GM12801 (cell line): ENCODE results near the gene UGT3A1.

Experiments
- CTCF ChIP-seq: IDR thresholded peaks from one replicate; pipeline ENCODE4 v1.5.1; 2011; ENCODE audit warnings: control low read depth; ENCODE audit not compliant: insufficient read length; ENCODE audit errors: extremely low read depth

The UGT3A1 gene

GRCh38 chr5:35974570-35974969, 16.6 kb downstream of the UGT3A1 start:
- no peak for TF ChIP-seq CTCF

GRCh38 chr5:35971878-35972210, 19.3 kb downstream of the UGT3A1 start:
- TF ChIP-seq CTCF, result no peak

GRCh38 chr5:35971186-35971877, 19.9 kb downstream of the UGT3A1 start:
- TF ChIP-seq CTCF, result no peak

GRCh38 chr5:35963381-35963843, 27.8 kb downstream of the UGT3A1 start:
- no peak for TF ChIP-seq CTCF

GRCh38 chr5:35960328-35960727, 30.9 kb downstream of the UGT3A1 start:
- no peak for TF ChIP-seq CTCF

GRCh38 chr5:35956429-35956828, 34.8 kb downstream of the UGT3A1 start:
- TF ChIP-seq CTCF, result no peak

GRCh38 chr5:35954175-35954574, 37.0 kb downstream of the UGT3A1 start:
- TF ChIP-seq CTCF, result no peak
